IMR-90 (cell line): ENCODE results near the gene USP24. TPM values are rescaled to one million over a fixed set of nuclear protein-coding genes. Genes with fewer than 3 reads are reported as not detected.

ENCODE experiments used
- ATAC-seq: fragments of 200-7000 bp; cut with Tn5 transposase; 2 replicates; pipeline ENCODE4 v1.9.1; 2020; ENCODE audit warnings: low read depth, mild to moderate bottlenecking, moderate library complexity
- BruUV-seq: library from RNA; stranded (reverse); fragments of 400-500 nt; replicated peaks from 2 replicates; lab custom pipeline; 2021; lab: Mats Ljungman, UMichigan
- CTCF ChIA-PET: fragments of 300-600 bp; formaldehyde crosslinking; extraction: SDS; loops from one replicate; lab custom pipeline; 2021; ENCODE audit warnings: antibody characterized with exemption; lab: Yijun Ruan, JAX
- POLR2A ChIA-PET: fragments of 300-600 bp; sonication (Branson Sonifier 250); formaldehyde crosslinking; loops from one replicate; lab custom pipeline; 2022; ENCODE audit warnings: antibody characterized with exemption; ENCODE audit not compliant: unreplicated experiment; lab: Charles Lee
- DNase-seq: peaks from one replicate; pipeline ENCODE4 v3.0.0; 2013
- H2AFZ ChIP-seq: replicated peaks from 2 replicates; pipeline ENCODE3; 2013; ENCODE audit warnings: low read length, mild to moderate bottlenecking; ENCODE audit not compliant: poor library complexity
- H2AK5ac ChIP-seq: 2 replicates; pipeline ENCODE4 v1.6.1; 2013; ENCODE audit warnings: low read depth, low read length, inconsistent platforms
- H2AK9ac ChIP-seq: replicated peaks from 2 replicates; pipeline ENCODE3; 2013; ENCODE audit warnings: mild to moderate bottlenecking, low read depth, low read length, moderate library complexity; ENCODE audit not compliant: poor library complexity
- H2BK120ac ChIP-seq: 2 replicates; pipeline ENCODE4 v1.6.1; 2013; ENCODE audit warnings: low read depth, low read length, inconsistent platforms
- H2BK15ac ChIP-seq: 3 replicates; pipeline ENCODE4 v1.6.1; 2013; ENCODE audit warnings: low read depth, low read length, inconsistent platforms
- H2BK20ac ChIP-seq: 2 replicates; pipeline ENCODE4 v1.6.1; 2013; ENCODE audit warnings: low read depth, mild to moderate bottlenecking, inconsistent platforms, low read length, moderate library complexity
- H2BK5ac ChIP-seq: 2 replicates; pipeline ENCODE4 v1.6.1; 2013; ENCODE audit warnings: mild to moderate bottlenecking, low read depth, low read length, inconsistent platforms; ENCODE audit not compliant: poor library complexity, severe bottlenecking
- H3K14ac ChIP-seq: replicated peaks from 2 replicates; pipeline ENCODE4 v1.6.1; 2013; ENCODE audit warnings: low read depth, low read length, inconsistent platforms
- H3K18ac ChIP-seq: 2 replicates; pipeline ENCODE4 v1.6.1; 2013; ENCODE audit warnings: low read depth, low read length, control low read depth
- H3K23ac ChIP-seq: 2 replicates; pipeline ENCODE4 v1.6.1; 2013; ENCODE audit warnings: low read depth, low read length, inconsistent platforms
- H3K27ac ChIP-seq: 2 replicates; pipeline ENCODE4 v1.5.1; 2013; ENCODE audit warnings: mild to moderate bottlenecking, control low read depth, low read length; ENCODE audit not compliant: insufficient read depth
- H3K27me3 ChIP-seq: 2 replicates; pipeline ENCODE4 v1.6.1; 2013; ENCODE audit warnings: low read length; ENCODE audit not compliant: control insufficient read depth, insufficient read depth
- H3K36me3 ChIP-seq: 2 replicates; pipeline ENCODE4 v1.6.1; 2013; ENCODE audit warnings: low read length, mixed read lengths; ENCODE audit not compliant: control insufficient read depth, insufficient read depth
- H3K4ac ChIP-seq: 2 replicates; pipeline ENCODE4 v1.6.1; 2013; ENCODE audit warnings: low read depth, low read length, inconsistent platforms
- H3K4me1 ChIP-seq: 2 replicates; pipeline ENCODE4 v1.6.1; 2013; ENCODE audit warnings: low read length, mixed read lengths; ENCODE audit not compliant: control insufficient read depth, insufficient read depth
- H3K4me2 ChIP-seq: 2 replicates; pipeline ENCODE4 v1.6.1; 2013; ENCODE audit warnings: low read depth, mild to moderate bottlenecking, control low read depth, low read length, moderate library complexity
- H3K4me3 ChIP-seq: 2 replicates; pipeline ENCODE4 v1.5.1; 2013; ENCODE audit warnings: low read depth, mild to moderate bottlenecking, control low read depth, low read length, moderate library complexity; ENCODE audit not compliant: insufficient read depth
- H3K56ac ChIP-seq: 2 replicates; pipeline ENCODE4 v1.6.1; 2013; ENCODE audit warnings: low read length, inconsistent platforms; ENCODE audit not compliant: insufficient read depth; ENCODE audit errors: extremely low read depth
- H3K79me1 ChIP-seq, 2 experiments: 2 replicates each; pipeline ENCODE4 v1.6.1; 2013; ENCODE audit warnings: low read length in 2 of 2, inconsistent platforms in 1 of 2, low read depth in 1 of 2
- H3K9ac ChIP-seq: 2 replicates; pipeline ENCODE4 v1.6.1; 2013; ENCODE audit warnings: low read depth, low read length, control low read depth
- H3K9me1 ChIP-seq: 2 replicates; pipeline ENCODE4 v1.6.1; 2013; ENCODE audit warnings: low read length, inconsistent platforms; ENCODE audit not compliant: insufficient read depth
- H3K9me3 ChIP-seq: 2 replicates; pipeline ENCODE4 v1.6.1; 2013; ENCODE audit warnings: low read length; ENCODE audit not compliant: control insufficient read depth, insufficient read depth
- H4K20me1 ChIP-seq: 2 replicates; pipeline ENCODE4 v1.6.1; 2013; ENCODE audit warnings: low read length, inconsistent platforms; ENCODE audit not compliant: insufficient read depth
- H4K5ac ChIP-seq: 2 replicates; pipeline ENCODE4 v1.6.1; 2013; ENCODE audit warnings: mild to moderate bottlenecking, low read depth, low read length, control low read depth
- H4K8ac ChIP-seq, 2 experiments: 2 replicates each; pipeline ENCODE4 v1.6.1; 2013; ENCODE audit warnings: low read depth in 2 of 2, low read length in 2 of 2, control low read depth in 1 of 2, inconsistent platforms in 1 of 2
- H4K91ac ChIP-seq: 2 replicates; pipeline ENCODE4 v1.6.1; 2013; ENCODE audit warnings: low read depth, low read length, inconsistent platforms; ENCODE audit not compliant: insufficient read depth
- BHLHE40 ChIP-seq: fragments of 150-350 bp; IDR thresholded peaks from 2 replicates; pipeline ENCODE4 v1.6.1; 2016; ENCODE audit warnings: mild to moderate bottlenecking, low read depth, low read length
- CHD1 ChIP-seq: IDR thresholded peaks from 2 replicates; pipeline ENCODE4 v1.6.1; 2012; ENCODE audit warnings: low read depth, low read length, improper control_type of control experiment
- CTCF ChIP-seq: conservative IDR thresholded peaks from 2 replicates; pipeline ENCODE4 v1.5.1; 2012; ENCODE audit warnings: mild to moderate bottlenecking, low read depth, low read length, improper control_type of control experiment
- ELK1 ChIP-seq: fragments of 150-350 bp; IDR thresholded peaks from 2 replicates; pipeline ENCODE4 v1.6.1; 2016; ENCODE audit warnings: low read depth, mild to moderate bottlenecking, low read length, moderate library complexity, borderline replicate concordance
- MAFK ChIP-seq: IDR thresholded peaks from 2 replicates; pipeline ENCODE4 v1.6.1; 2012; ENCODE audit warnings: low read depth, low read length, improper control_type of control experiment
- MXI1 ChIP-seq: IDR thresholded peaks from 2 replicates; pipeline ENCODE4 v1.6.1; 2012; ENCODE audit warnings: low read depth, mild to moderate bottlenecking, low read length, moderate library complexity, borderline replicate concordance
- NFE2L2 ChIP-seq: fragments of 150-350 bp; IDR thresholded peaks from 2 replicates; pipeline ENCODE4 v1.6.1; 2016; ENCODE audit warnings: low read depth, mild to moderate bottlenecking, low read length
- POLR2A ChIP-seq: IDR thresholded peaks from 2 replicates; pipeline ENCODE4 v1.6.1; 2012; ENCODE audit warnings: mild to moderate bottlenecking, low read depth, low read length
- RFX5 ChIP-seq: IDR thresholded peaks from 2 replicates; pipeline ENCODE4 v1.8.0; 2012; ENCODE audit warnings: low read depth, mild to moderate bottlenecking, low read length, moderate library complexity
- WGBS, 2 experiments: methylation state at CpG; one replicate each; pipeline versions ENCODE4 v1.1.5 to v1.1.7; 2013; ENCODE audit warnings: missing lambda C conversion rate in 2 of 2; ENCODE audit not compliant: insufficient read length in 1 of 2; ENCODE audit errors: extremely low coverage in 2 of 2; 5-methylcytosine and 5-hydroxymethylcytosine counted together
- dilution Hi-C: fragments of 300-500 bp; cut with HindIII; formaldehyde crosslinking; loops from one replicate; pipeline ENCODE4 v1.14.3; 2018; ENCODE audit warnings: low sequenced_read_pairs; ENCODE audit not compliant: unreplicated experiment
- in situ Hi-C: fragments of 300-500 bp; cut with MboI; formaldehyde crosslinking; loops from 3 replicates; pipeline ENCODE4 v1.14.3; 2019; ENCODE audit warnings: low sequenced_read_pairs, inconsistent platforms, mixed read lengths
- intact Hi-C: fragments of 100-400 bp; cut with micrococcal nuclease; formaldehyde crosslinking; loops from 2 replicates; pipeline ENCODE4 v1.10.0; 2022
- polyA plus RNA-seq, 3 experiments: library from polyadenylated mRNA; depleted of rRNA; stranded (reverse); fragments of >200 nt; gene quantifications; 2 replicates each; pipeline ENCODE4 v1.2.3, GENCODE V29; 2012; ENCODE audit warnings: low replicate concordance in 1 of 3
- total RNA-seq: library from RNA; depleted of rRNA; stranded (reverse); fragments of >200 nt; gene quantifications from 2 replicates; pipeline ENCODE4 v1.2.3, GENCODE V29; 2012

USP24 gene
- total and polyA plus RNA-seq, 2 of the 4 experiments (the other 2 are of a cell fraction) = 8.4 to 36.7 TPM

- no peak for DNase-seq
- Histone ChIP-seq H4K91ac (no peak overlapping the region), H4K20me1 (no peaks in the 10 kb centered on the region), H3K9ac (no peak overlapping the region), H3K4me2 (no peak overlapping the region), H2AK9ac (no peak overlapping the region), H2BK20ac (no peak overlapping the region), H3K79me1 (no peaks in the 10 kb centered on the region), H3K23ac (no peak overlapping the region), H3K4me3 (no peak overlapping the region), H3K4me1 (no peaks in the 10 kb centered on the region), H4K8ac (no peak overlapping the region), H3K4ac (no peak overlapping the region), H3K9me3 (no peaks in the 10 kb centered on the region), H3K36me3 (no peaks in the 10 kb centered on the region), H3K27ac (no peak overlapping the region), H4K5ac (no peak overlapping the region), H2BK15ac (no peak overlapping the region), H3K18ac (no peak overlapping the region), H2AFZ (no peak overlapping the region), H3K14ac (no peak overlapping the region), H3K56ac (no peak overlapping the region), H2BK120ac (no peak overlapping the region), H3K9me1 (no peaks in the 10 kb centered on the region), H2AK5ac (no peak overlapping the region), H2BK5ac (no peak overlapping the region), H3K27me3 (peaks cover 5% of the 10 kb centered on the region; the same call in 1 of the 2 replicates)
- no TSS peak for BruUV-seq
- TF ChIP-seq NFE2L2 = no peak
- TF ChIP-seq CHD1 = no peak
- TF ChIP-seq BHLHE40 = no peak
- TF ChIP-seq MAFK = no peak
- TF ChIP-seq POLR2A = no peak
- TF ChIP-seq MXI1 = no peak
- TF ChIP-seq ELK1 = no peak
- no peak for TF ChIP-seq CTCF
- no peak for TF ChIP-seq RFX5
- ChIA-PET POLR2A (no interaction called here), CTCF (interaction anchor here (0.6 kb wide), 1 partner anchor 1597 kb away, joined by 3 read pairs; the partner anchor contains the start of gene FYB2)
- intact Hi-C loops (no loop called here), in situ Hi-C loops (no loop called here), dilution Hi-C loops (no loop called here)
- WGBS, 2 experiments = 72% methylated on average over 3 of the region's 6 CpGs; no CpG with 5 or more reads in 1 of the 2 experiments
- no peak for ATAC-seq
Observed at GRCh38 chr1:55222152-55222551, 7.0 kb upstream of the USP24 start.
